CD14-positive monocyte (primary cell): ENCODE measurements around the gene NAXD. TPM values are rescaled to one million over a fixed set of nuclear protein-coding genes. Genes with fewer than 3 reads are reported as not detected.

Source experiments
- DNase-seq, 3 donors: peaks; one replicate each; pipeline ENCODE4 v3.0.0-alpha.2; 2011 to 2022
- H2AFZ ChIP-seq: 2 replicates; pipeline ENCODE4 v1.6.0; 2012; ENCODE audit warnings: mild to moderate bottlenecking, low read depth, low read length, inconsistent platforms; ENCODE audit not compliant: insufficient read depth, poor library complexity, severe bottlenecking
- H3K27ac ChIP-seq, 2 donors: 1 replicate in 1 of 2; 2 replicates in 1 of 2; pipeline ENCODE4 v1.5.1; 2012 to 2013; ENCODE audit warnings: low read length in 2 of 2, control low read depth in 1 of 2, inconsistent platforms in 1 of 2, low read depth in 1 of 2, mild to moderate bottlenecking in 1 of 2
- H3K27me3 ChIP-seq, 2 donors: one replicate each; pipeline versions ENCODE4 v1.6.0 to v1.6.1; 2011 to 2013; ENCODE audit warnings: low read length in 2 of 2; ENCODE audit not compliant: control insufficient read depth in 2 of 2, insufficient read depth in 2 of 2
- H3K36me3 ChIP-seq, 2 donors: replicated peaks in 1 of 2; 1 replicate in 1 of 2; 2 replicates in 1 of 2; pipeline versions ENCODE4 v1.5.1 to v1.6.1; 2012 to 2013; ENCODE audit warnings: low read length in 2 of 2, control low read depth in 1 of 2, inconsistent platforms in 1 of 2, mild to moderate bottlenecking in 1 of 2; ENCODE audit not compliant: insufficient read depth in 2 of 2, control insufficient read depth in 1 of 2
- H3K4me1 ChIP-seq, 2 donors: 1 replicate in 1 of 2; 2 replicates in 1 of 2; pipeline versions ENCODE4 v1.5.1 to v1.6.1; 2012 to 2013; ENCODE audit warnings: low read length in 2 of 2, control low read depth in 1 of 2, inconsistent platforms in 1 of 2, mild to moderate bottlenecking in 1 of 2, moderate library complexity in 1 of 2; ENCODE audit not compliant: insufficient read depth in 2 of 2, control insufficient read depth in 1 of 2
- H3K4me2 ChIP-seq: replicated peaks from 2 replicates; pipeline ENCODE3; 2012; ENCODE audit warnings: low read length, moderate library complexity, mild to moderate bottlenecking; ENCODE audit not compliant: poor library complexity, severe bottlenecking; ENCODE audit errors: extremely low read depth
- H3K4me3 ChIP-seq, 3 experiments: fragments of 200-600 bp in 1 of 3; sonication (generic) in 1 of 3; replicated peaks in 1 of 3; 1 replicate in 2 of 3; 2 replicates in 1 of 3; pipeline ENCODE4 v1.5.1; 2011 to 2013; ENCODE audit warnings: low read length in 3 of 3, mild to moderate bottlenecking in 3 of 3, control low read depth in 2 of 3, low read depth in 2 of 3, inconsistent platforms in 1 of 3, moderate library complexity in 1 of 3
- H3K79me2 ChIP-seq: 2 replicates; pipeline ENCODE4 v1.6.0; 2012; ENCODE audit warnings: mild to moderate bottlenecking, control low read depth, inconsistent platforms, low read length, moderate library complexity; ENCODE audit not compliant: insufficient read depth
- H3K9ac ChIP-seq: 2 replicates; pipeline ENCODE4 v1.6.0; 2017; ENCODE audit warnings: low read length, mild to moderate bottlenecking; ENCODE audit not compliant: insufficient read depth, poor library complexity, severe bottlenecking
- H3K9me3 ChIP-seq, 2 donors: replicated peaks in 1 of 2; 1 replicate in 1 of 2; 2 replicates in 1 of 2; pipeline versions ENCODE4 v1.5.1 to v1.6.1; 2012 to 2013; ENCODE audit warnings: low read length in 2 of 2, control low read depth in 1 of 2; ENCODE audit not compliant: control insufficient read depth in 1 of 2, insufficient read depth in 1 of 2
- H4K20me1 ChIP-seq: 2 replicates; pipeline ENCODE4 v1.6.0; 2012; ENCODE audit warnings: mild to moderate bottlenecking, low read length, control low read depth, moderate library complexity; ENCODE audit not compliant: insufficient read depth
- H3K27ac Mint-ChIP-seq, 7 donors: one replicate each; pipeline ENCODE4 v1.8.0; 2020; ENCODE audit warnings: mild to moderate bottlenecking in 7 of 7, mixed read lengths in 7 of 7, moderate library complexity in 6 of 7, inconsistent platforms in 2 of 7
- H3K27me3 Mint-ChIP-seq, 3 donors: one replicate each; pipeline ENCODE4 v1.8.0; 2021 to 2022; ENCODE audit warnings: low read depth in 3 of 3, mild to moderate bottlenecking in 3 of 3, mixed read lengths in 3 of 3, moderate library complexity in 3 of 3, inconsistent platforms in 1 of 3
- H3K36me3 Mint-ChIP-seq, 2 donors: one replicate each; pipeline ENCODE4 v1.8.0; 2020; ENCODE audit warnings: mixed read lengths in 2 of 2, inconsistent platforms in 1 of 2, mild to moderate bottlenecking in 1 of 2
- H3K4me1 Mint-ChIP-seq: one replicate; pipeline ENCODE4 v1.8.0; 2020; ENCODE audit warnings: mild to moderate bottlenecking, mixed read lengths
- H3K4me3 Mint-ChIP-seq, 2 donors: one replicate each; pipeline ENCODE4 v1.8.0; 2020; ENCODE audit warnings: mild to moderate bottlenecking in 2 of 2, mixed read lengths in 2 of 2, moderate library complexity in 1 of 2
- H3K9me3 Mint-ChIP-seq, 7 donors: one replicate each; pipeline ENCODE4 v1.8.0; 2020 to 2022; ENCODE audit warnings: mixed read lengths in 7 of 7, mild to moderate bottlenecking in 6 of 7, moderate library complexity in 6 of 7, inconsistent platforms in 2 of 7
- CTCF ChIP-seq: fragments of 200-600 bp; IDR thresholded peaks from one replicate; pipeline ENCODE4 v1.8.0; 2022; ENCODE audit warnings: antibody characterized with exemption, mild to moderate bottlenecking
- WGBS: methylation state at CpG from one replicate; pipeline ENCODE4 v1.1.5; 2013; ENCODE audit warnings: missing lambda C conversion rate; ENCODE audit not compliant: insufficient coverage; 5-methylcytosine and 5-hydroxymethylcytosine counted together
- intact Hi-C, 2 donors: fragments of 100-400 bp; cut with micrococcal nuclease; formaldehyde crosslinking; loops; one replicate each; pipeline versions ENCODE4 v1.15.0 to v1.15.1; 2023
- polyA plus RNA-seq, 3 donors: library from polyadenylated mRNA; depleted of rRNA in 1 of 3; unstranded in 2 of 3; stranded (reverse) in 1 of 3; fragments of 300-500 nt in 2 of 3; fragments of >200 nt in 1 of 3; fragmentation: Illumina TruSeq in 2 of 3; gene quantifications; 1 replicate in 2 of 3; 2 replicates in 1 of 3; pipeline ENCODE4 v1.2.3, GENCODE V29; 2012 to 2021

Gene NAXD
- polyA plus RNA-seq, 3 donors: 7.4 to 22.8 (median 8.5) TPM

- Mint-ChIP-seq H3K4me3 (no peak overlapping the region), H3K9me3 (peaks cover 0 to 2% (median 0%) of the 10 kb centered on the region in 7 donors), H3K36me3 (peaks cover 64 to 85% of the 10 kb centered on the region in 2 donors), H3K27me3 (no peaks in the 10 kb centered on the region), H3K4me1 (peaks cover 8% of the 10 kb centered on the region), H3K27ac (peak overlapping the region in 4 of 7 donors; percentile 23 to 85 (median 68))
- no peaks in the 10 kb centered on the region for H3K4me1 ChIP-seq
- peaks cover 2% of the 10 kb centered on the region for H3K79me2 ChIP-seq
- H3K36me3 ChIP-seq: peaks cover 64 to 96% of the 10 kb centered on the region in 2 donors
- H3K4me2 ChIP-seq: no peak overlapping the region
- no peak for DNase-seq
- H4K20me1 ChIP-seq: no peaks in the 10 kb centered on the region
- intact Hi-C loops: loop anchor here in 1 of 2 donors (5.0 kb wide), 1 partner anchor 33 kb away; no protein-coding TSS in a partner anchor
- 100% methylated on average over 3 of the region's 5 CpGs for WGBS
- peak overlapping the region in 1 of 2 donors; percentile 52 for H3K27ac ChIP-seq
- H2AFZ ChIP-seq: no peak overlapping the region
- no peak for TF ChIP-seq CTCF
- no peak overlapping the region for H3K9ac ChIP-seq
- H3K9me3 ChIP-seq: no peaks in the 10 kb centered on the region
- H3K27me3 ChIP-seq: no peaks in the 10 kb centered on the region
- no peak overlapping the region for H3K4me3 ChIP-seq
These were observed 68.6 kb downstream of the NAXD start for GRCh38 chr13:110683921-110684320.

GRCh38 chr13:110684388-110685056, 69.2 kb downstream of the NAXD start:
- H3K4me1 ChIP-seq: no peaks in the 10 kb centered on the region
- WGBS: 92% methylated on average over 6 of the region's 8 CpGs
- Mint-ChIP-seq H3K27ac (peak overlapping the region in 3 of 7 donors; percentile 50 to 85 (median 71)), H3K36me3 (peaks cover 66 to 85% of the 10 kb centered on the region in 2 donors), H3K27me3 (no peaks in the 10 kb centered on the region), H3K4me1 (peaks cover 8% of the 10 kb centered on the region), H3K9me3 (peaks cover 0 to 2% (median 0%) of the 10 kb centered on the region in 7 donors), H3K4me3 (no peak overlapping the region)
- H2AFZ ChIP-seq: no peak overlapping the region
- H3K4me2 ChIP-seq: no peak overlapping the region
- no peaks in the 10 kb centered on the region for H3K27me3 ChIP-seq
- H3K4me3 ChIP-seq: no peak overlapping the region
- TF ChIP-seq CTCF: no peak
- peak overlapping the region in 1 of 2 donors; percentile 52 for H3K27ac ChIP-seq
- peaks cover 67 to 98% of the 10 kb centered on the region in 2 donors for H3K36me3 ChIP-seq
- DNase-seq: no peak
- H4K20me1 ChIP-seq: no peaks in the 10 kb centered on the region
- no peaks in the 10 kb centered on the region for H3K9me3 ChIP-seq
- peaks cover 8% of the 10 kb centered on the region for H3K79me2 ChIP-seq
- H3K9ac ChIP-seq: no peak overlapping the region
- intact Hi-C loops: loop anchor here in 1 of 2 donors (5.0 kb wide), 1 partner anchor 33 kb away; no protein-coding TSS in a partner anchor
